Prostate gland (tissue), 2 donors: ENCODE data around the gene POMP. TPM values are rescaled to one million over a fixed set of nuclear protein-coding genes. Genes with fewer than 3 reads are reported as not detected.

Experiments used
- DNase-seq: peaks from one replicate; pipeline ENCODE4 v3.0.0-alpha.2; 2019; ENCODE audit warnings: low spot score
- H3K27ac ChIP-seq, 2 donors: fragments of 200-600 bp; sonication (generic); 2 replicates each; pipeline ENCODE4 v1.5.1; 2017 to 2019
- H3K27me3 ChIP-seq: fragments of 200-600 bp; sonication (generic); replicated peaks from 2 replicates; pipeline ENCODE4 v1.5.1; 2019; ENCODE audit not compliant: insufficient read depth
- H3K36me3 ChIP-seq, 2 donors: fragments of 200-600 bp; sonication (generic); 1 replicate in 1 of 2; 2 replicates in 1 of 2; pipeline versions ENCODE4 v1.5.1 to v1.8.1; 2017 to 2019
- H3K4me1 ChIP-seq: fragments of 200-600 bp; sonication (generic); replicated peaks from 2 replicates; pipeline ENCODE4 v1.5.1; 2019
- H3K4me3 ChIP-seq, 2 donors: fragments of 200-600 bp; sonication (generic); 2 replicates each; pipeline ENCODE4 v1.5.1; 2017 to 2019
- H3K9me3 ChIP-seq: fragments of 200-600 bp; sonication (generic); 2 replicates; pipeline ENCODE4 v1.5.1; 2017
- CTCF ChIP-seq, 4 experiments: fragments of 200-600 bp in 2 of 4; fragments of 450-650 bp in 2 of 4; sonication (generic) in 2 of 4; IDR thresholded peaks; 1 replicate in 3 of 4; 2 replicates in 1 of 4; pipeline ENCODE4 v1.5.1; 2016 to 2019; ENCODE audit warnings: antibody characterized with exemption in 4 of 4, mild to moderate bottlenecking in 2 of 4, moderate library complexity in 2 of 4
- POLR2A ChIP-seq: fragments of 450-650 bp; IDR thresholded peaks from one replicate; pipeline ENCODE4 v1.6.1; 2016; ENCODE audit warnings: antibody characterized with exemption, mild to moderate bottlenecking
- POLR2AphosphoS5 ChIP-seq: sonication (generic); formaldehyde crosslinking; IDR thresholded peaks from one replicate; pipeline ENCODE4 v1.6.1; 2017; ENCODE audit warnings: antibody characterized with exemption
- WGBS: methylation state at CpG from one replicate; pipeline ENCODE4 v1.1.5; 2018; 5-methylcytosine and 5-hydroxymethylcytosine counted together
- intact Hi-C: fragments of 100-400 bp; cut with DNase I; formaldehyde crosslinking; loops from one replicate; pipeline ENCODE4 v1.14.2; 2022
- total RNA-seq, 2 donors: library from RNA; depleted of rRNA; stranded (reverse); fragments of >200 nt; gene quantifications; one replicate each; pipeline ENCODE4 v1.1.0, GENCODE V29; 2016

POMP gene
- total RNA-seq = 10 to 100 TPM; 26.3 to 35.9 TPM

GRCh38 chr13:28658796-28659620 lies at the start of gene POMP:
POMP (plus strand) TSS chr13:28659130; CDS start chr13:28659185, 55 bp downstream.
- H3K4me3 ChIP-seq = peak within 1 kb of the TSS; percentile 87 to 90
- H3K36me3 ChIP-seq = no peaks in the 10 kb centered on the region
- no peaks in the 10 kb centered on the region for H3K27me3 ChIP-seq
- under 1% methylated on average over 56 of the region's 64 CpGs for WGBS
- intact Hi-C loops = loop anchor here (5.0 to 10.0 kb wide), 3 partner anchors 58 to 1456 kb away; partner anchors contain the start of genes PAN3 and SLC46A3
- no peaks in the 10 kb centered on the region for H3K4me1 ChIP-seq
- TF ChIP-seq POLR2A = peak; percentile 90
- peak; percentile 99 for TF ChIP-seq POLR2AphosphoS5
- peak in 1 of 4 experiments; percentile 6 for TF ChIP-seq CTCF (IDR thresholded peaks at IDR 0.05)
- peak within 1 kb of the TSS; percentile 82 to 88 for H3K27ac ChIP-seq
- H3K9me3 ChIP-seq = no peaks in the 10 kb centered on the region
- peak; percentile 85 for DNase-seq

GRCh38 chr13:28609381-28609780 lies 49.5 kb upstream of the POMP start:
- DNase-seq = no peak
- TF ChIP-seq POLR2A = no peak
- no peaks in the 10 kb centered on the region for H3K9me3 ChIP-seq
- 60% methylated on average over 1 of the region's 1 CpG for WGBS
- H3K4me3 ChIP-seq = no peak overlapping the region
- no peaks in the 10 kb centered on the region for H3K36me3 ChIP-seq
- H3K27ac ChIP-seq = no peak overlapping the region
- no peaks in the 10 kb centered on the region for H3K27me3 ChIP-seq
- intact Hi-C loops = no loop called here
- H3K4me1 ChIP-seq = no peaks in the 10 kb centered on the region

- TF ChIP-seq POLR2A (no peak), CTCF (IDR thresholded peaks at IDR 0.05) (no peak), POLR2AphosphoS5 (no peak)
- DNase-seq = no peak
- Histone ChIP-seq H3K27ac (no peak overlapping the region), H3K4me1 (no peaks in the 10 kb centered on the region), H3K4me3 (no peak overlapping the region), H3K27me3 (no peaks in the 10 kb centered on the region), H3K36me3 (no peaks in the 10 kb centered on the region), H3K9me3 (no peaks in the 10 kb centered on the region)
- intact Hi-C loops = no loop called here
- 38% methylated on average over 1 of the region's 1 CpG for WGBS
These were observed 49.0 kb upstream of the POMP start for GRCh38 chr13:28609926-28610325.

- TF ChIP-seq POLR2AphosphoS5 = no peak
- no peak for TF ChIP-seq CTCF (IDR thresholded peaks at IDR 0.05)
- no peak for TF ChIP-seq POLR2A
- H3K9me3 ChIP-seq = no peaks in the 10 kb centered on the region
- no peaks in the 10 kb centered on the region for H3K4me1 ChIP-seq
- no peaks in the 10 kb centered on the region for H3K27me3 ChIP-seq
- DNase-seq = no peak
- H3K4me3 ChIP-seq = no peak overlapping the region
- intact Hi-C loops = no loop called here
- no peak overlapping the region for H3K27ac ChIP-seq
- no peaks in the 10 kb centered on the region for H3K36me3 ChIP-seq
- WGBS = 76% methylated on average over 6 of the region's 6 CpGs
These were observed 47.9 kb upstream of the POMP start for GRCh38 chr13:28610996-28611395.

- no peak for TF ChIP-seq POLR2A
- TF ChIP-seq CTCF (IDR thresholded peaks at IDR 0.05) = no peak
- no peak for TF ChIP-seq POLR2AphosphoS5
- H3K4me3 ChIP-seq = no peak overlapping the region
- intact Hi-C loops = no loop called here
- no peak for DNase-seq
- WGBS = 55% methylated on average over 7 of the region's 7 CpGs
- no peaks in the 10 kb centered on the region for H3K9me3 ChIP-seq
- H3K27ac ChIP-seq = no peak overlapping the region
- no peaks in the 10 kb centered on the region for H3K27me3 ChIP-seq
- no peaks in the 10 kb centered on the region for H3K36me3 ChIP-seq
- H3K4me1 ChIP-seq = no peaks in the 10 kb centered on the region
These were observed 47.2 kb upstream of the POMP start for GRCh38 chr13:28611654-28612131.
